Upper lobe of left lung (tissue), 4 donors: ENCODE results near the gene NLRP7.

Source experiments
- CTCF ChIP-seq, 6 experiments: fragments of 450-650 bp in 4 of 6; fragments of 200-600 bp in 2 of 6; sonication (generic) in 2 of 6; IDR thresholded peaks; one replicate each; pipeline ENCODE4 v1.5.1; 2016 to 2019; ENCODE audit warnings: antibody characterized with exemption in 6 of 6
- EP300 ChIP-seq, 4 donors: sonication (generic); formaldehyde crosslinking; IDR thresholded peaks; one replicate each; pipeline ENCODE4 v1.5.1; 2017; ENCODE audit warnings: antibody characterized with exemption in 4 of 4, control low read depth in 2 of 4
- POLR2A ChIP-seq, 4 donors: fragments of 450-650 bp; IDR thresholded peaks; one replicate each; pipeline ENCODE4 v1.5.1; 2016 to 2017; ENCODE audit warnings: antibody characterized with exemption in 4 of 4, mild to moderate bottlenecking in 2 of 4

- no peak for TF ChIP-seq CTCF (IDR thresholded peaks at IDR 0.05)
- no peak for TF ChIP-seq POLR2A (IDR thresholded peaks at IDR 0.05)
- TF ChIP-seq EP300 (IDR thresholded peaks at IDR 0.05), result no peak
These were observed 9.4 kb downstream of the NLRP7 start for GRCh38 chr19:54937926-54938325.
